ENCODE results near the gene COL4A3. TPM values are rescaled to one million over a fixed set of nuclear protein-coding genes. Genes with fewer than 3 reads are reported as not detected.

The COL4A3 gene
- total RNA-seq, 4 donors from 2014 or later = 0.41 to 20.9 (median 5.1) TPM; not detected in 1

- H3K36me3 ChIP-seq = no peaks in the 10 kb centered on the region
- intact Hi-C loops (cut with DNase I; ENCODE audit: low total_unique reads) = no loop called here
- H3K27me3 ChIP-seq = no peaks in the 10 kb centered on the region
- no peak overlapping the region for H3K4me3 ChIP-seq
- 35 to 82% methylated on average over 2 to 6 of the region's 6 CpGs for WGBS, 2 donors (ENCODE audit: low coverage in 1 of 2)
- no peak overlapping the region for H3K27ac ChIP-seq
- in situ Hi-C loops (cut with MboI; ENCODE audit: low pct_ligation_motif_present in 1 of 4, low pct_unique_long_range_greater_than_20kb in 1 of 4, low sequenced_read_pairs in 3 of 4) = loop anchor here in 1 of 4 donors (25.0 kb wide), 1 partner anchor 616 kb away; no protein-coding TSS in a partner anchor
- DNase-seq = no peak
- TF ChIP-seq EP300 (IDR thresholded peaks at IDR 0.05; ENCODE audit: low read depth) = no peak
- TF ChIP-seq, protein P1, sequence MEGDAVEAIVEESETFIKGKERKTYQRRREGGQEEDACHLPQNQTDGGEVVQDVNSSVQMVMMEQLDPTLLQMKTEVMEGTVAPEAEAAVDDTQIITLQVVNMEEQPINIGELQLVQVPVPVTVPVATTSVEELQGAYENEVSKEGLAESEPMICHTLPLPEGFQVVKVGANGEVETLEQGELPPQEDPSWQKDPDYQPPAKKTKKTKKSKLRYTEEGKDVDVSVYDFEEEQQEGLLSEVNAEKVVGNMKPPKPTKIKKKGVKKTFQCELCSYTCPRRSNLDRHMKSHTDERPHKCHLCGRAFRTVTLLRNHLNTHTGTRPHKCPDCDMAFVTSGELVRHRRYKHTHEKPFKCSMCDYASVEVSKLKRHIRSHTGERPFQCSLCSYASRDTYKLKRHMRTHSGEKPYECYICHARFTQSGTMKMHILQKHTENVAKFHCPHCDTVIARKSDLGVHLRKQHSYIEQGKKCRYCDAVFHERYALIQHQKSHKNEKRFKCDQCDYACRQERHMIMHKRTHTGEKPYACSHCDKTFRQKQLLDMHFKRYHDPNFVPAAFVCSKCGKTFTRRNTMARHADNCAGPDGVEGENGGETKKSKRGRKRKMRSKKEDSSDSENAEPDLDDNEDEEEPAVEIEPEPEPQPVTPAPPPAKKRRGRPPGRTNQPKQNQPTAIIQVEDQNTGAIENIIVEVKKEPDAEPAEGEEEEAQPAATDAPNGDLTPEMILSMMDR (IDR thresholded peaks at IDR 0.05) = no peak
- no peak for TF ChIP-seq POLR2A (IDR thresholded peaks at IDR 0.05)
- no peak for TF ChIP-seq POLR2AphosphoS5 (IDR thresholded peaks at IDR 0.05)
- no peaks in the 10 kb centered on the region for H3K9me3 ChIP-seq
- H3K4me1 ChIP-seq = no peaks in the 10 kb centered on the region
Observed at GRCh38 chr2:227146456-227146855, 18.0 kb upstream of the COL4A3 start.

GRCh38 chr2:227147023-227147422 is 17.4 kb upstream of the COL4A3 start:
- in situ Hi-C loops (cut with MboI; ENCODE audit: low pct_ligation_motif_present in 1 of 4, low pct_unique_long_range_greater_than_20kb in 1 of 4, low sequenced_read_pairs in 3 of 4) (loop anchor here in 1 of 4 donors (25.0 kb wide), 1 partner anchor 615 kb away; no protein-coding TSS in a partner anchor), intact Hi-C loops (cut with DNase I; ENCODE audit: low total_unique reads) (no loop called here)
- H3K27ac ChIP-seq = no peak overlapping the region
- TF ChIP-seq POLR2A (IDR thresholded peaks at IDR 0.05) (no peak), EP300 (IDR thresholded peaks at IDR 0.05; ENCODE audit: low read depth) (no peak), POLR2AphosphoS5 (IDR thresholded peaks at IDR 0.05) (no peak)
- TF ChIP-seq, protein P1 (IDR thresholded peaks at IDR 0.05) = no peak
- H3K36me3 ChIP-seq = no peaks in the 10 kb centered on the region
- DNase-seq = no peak
- 83 to 100% methylated on average over 1 to 3 of the region's 3 CpGs for WGBS, 2 donors (ENCODE audit: low coverage in 1 of 2)
- no peak overlapping the region for H3K4me3 ChIP-seq
- H3K27me3 ChIP-seq = no peaks in the 10 kb centered on the region
- no peaks in the 10 kb centered on the region for H3K4me1 ChIP-seq
- H3K9me3 ChIP-seq = no peaks in the 10 kb centered on the region

GRCh38 chr2:227148106-227148505 is 16.3 kb upstream of the COL4A3 start:
- Histone ChIP-seq H3K27ac (no peak overlapping the region), H3K4me1 (no peaks in the 10 kb centered on the region), H3K36me3 (no peaks in the 10 kb centered on the region), H3K4me3 (no peak overlapping the region), H3K9me3 (no peaks in the 10 kb centered on the region), H3K27me3 (no peaks in the 10 kb centered on the region)
- 81% methylated on average over 2 of the region's 2 CpGs for WGBS, 2 donors (ENCODE audit: low coverage in 1 of 2)
- in situ Hi-C loops (cut with MboI; ENCODE audit: low pct_ligation_motif_present in 1 of 4, low pct_unique_long_range_greater_than_20kb in 1 of 4, low sequenced_read_pairs in 3 of 4) = loop anchor here in 1 of 4 donors (25.0 kb wide), 1 partner anchor 614 kb away; no protein-coding TSS in a partner anchor
- no peak for TF ChIP-seq EP300 (IDR thresholded peaks at IDR 0.05; ENCODE audit: low read depth)
- TF ChIP-seq, protein P1 (IDR thresholded peaks at IDR 0.05) = no peak
- no peak for TF ChIP-seq POLR2A (IDR thresholded peaks at IDR 0.05)
- TF ChIP-seq POLR2AphosphoS5 (IDR thresholded peaks at IDR 0.05) = no peak
- DNase-seq = no peak
- intact Hi-C loops (cut with DNase I; ENCODE audit: low total_unique reads) = no loop called here

- no peak for TF ChIP-seq EP300 (IDR thresholded peaks at IDR 0.05; ENCODE audit: low read depth)
- no peak for TF ChIP-seq POLR2AphosphoS5 (IDR thresholded peaks at IDR 0.05)
- TF ChIP-seq, protein P1 (IDR thresholded peaks at IDR 0.05) = no peak
- no peak for TF ChIP-seq POLR2A (IDR thresholded peaks at IDR 0.05)
- Histone ChIP-seq H3K36me3 (no peaks in the 10 kb centered on the region), H3K4me3 (no peak overlapping the region), H3K4me1 (peaks cover 0 to 10% (median 2%) of the 10 kb centered on the region in 4 donors), H3K27me3 (no peaks in the 10 kb centered on the region), H3K9me3 (no peaks in the 10 kb centered on the region), H3K27ac (no peak overlapping the region)
- intact Hi-C loops (cut with DNase I; ENCODE audit: low total_unique reads) = no loop called here
- DNase-seq = no peak
- 78 to 95% methylated on average over 2 of the region's 2 CpGs for WGBS, 2 donors (ENCODE audit: low coverage in 1 of 2)
- in situ Hi-C loops (cut with MboI; ENCODE audit: low pct_ligation_motif_present in 1 of 4, low pct_unique_long_range_greater_than_20kb in 1 of 4, low sequenced_read_pairs in 3 of 4) = no loop called here
Observed at GRCh38 chr2:227150222-227150936, 14.0 kb upstream of the COL4A3 start.
